Measurements from ENCODE around the gene PRELID1. TPM values are rescaled to one million over a fixed set of nuclear protein-coding genes. Genes with fewer than 3 reads are reported as not detected.
A peak's percentile ranks its signal among the peaks of the same experiment; 100 is the strongest.

PRELID1 gene
- total and polyA plus RNA-seq, 2 donors from 2014 or later = 90.8 to 351 TPM

GRCh38 chr5:177343777-177344176 lies 40.2 kb downstream of the PRELID1 start:
- H3K4me3 ChIP-seq (ENCODE audit: low read length in 3 of 3) = no peak overlapping the region
- H3K4me1 ChIP-seq (ENCODE audit: control insufficient read depth in 2 of 3, insufficient read depth in 2 of 3, low read depth in 1 of 3, low read length in 3 of 3) = no peaks in the 10 kb centered on the region
- H3K27ac ChIP-seq (ENCODE audit: low read depth in 2 of 2, low read length in 2 of 2) = no peak overlapping the region
- no peaks in the 10 kb centered on the region for H3K9me3 ChIP-seq (ENCODE audit: control insufficient read depth in 2 of 3, insufficient read depth in 1 of 3, low read length in 3 of 3)
- DNase-seq (peak in 1 of 5 donors; percentile 8), FAIRE-seq (no peak)
- H3K9ac ChIP-seq (ENCODE audit: low read length in 3 of 3) = no peak overlapping the region
- no peaks in the 10 kb centered on the region for H3K27me3 ChIP-seq (ENCODE audit: control insufficient read depth, insufficient read depth, low read length)
- intact Hi-C loops (cut with DNase I) = no loop called here
- H3K36me3 ChIP-seq (ENCODE audit: control insufficient read depth in 2 of 3, insufficient read depth in 3 of 3, low read length in 3 of 3) = peaks cover 2 to 13% (median 7%) of the 10 kb centered on the region in 3 donors
- no peak for TF ChIP-seq CTCF (IDR thresholded peaks at IDR 0.05; ENCODE audit: borderline replicate concordance, extremely low read depth, insufficient read depth)

GRCh38 chr5:177344891-177345290 lies 41.3 kb downstream of the PRELID1 start:
- Histone ChIP-seq H3K9me3 (ENCODE audit: control insufficient read depth in 2 of 3, insufficient read depth in 1 of 3, low read length in 3 of 3) (no peaks in the 10 kb centered on the region), H3K27me3 (ENCODE audit: control insufficient read depth, insufficient read depth, low read length) (no peaks in the 10 kb centered on the region), H3K4me1 (ENCODE audit: control insufficient read depth in 2 of 3, insufficient read depth in 2 of 3, low read depth in 1 of 3, low read length in 3 of 3) (peaks cover 0 to 3% (median 2%) of the 10 kb centered on the region in 3 donors), H3K36me3 (ENCODE audit: control insufficient read depth in 2 of 3, insufficient read depth in 3 of 3, low read length in 3 of 3) (peaks cover 2 to 7% (median 5%) of the 10 kb centered on the region in 3 donors), H3K9ac (ENCODE audit: low read length in 3 of 3) (no peak overlapping the region), H3K4me3 (ENCODE audit: low read length in 3 of 3) (no peak overlapping the region), H3K27ac (ENCODE audit: low read depth in 2 of 2, low read length in 2 of 2) (no peak overlapping the region)
- FAIRE-seq = no peak
- DNase-seq = peak in 1 of 5 donors; percentile 20
- TF ChIP-seq CTCF (IDR thresholded peaks at IDR 0.05; ENCODE audit: borderline replicate concordance, extremely low read depth, insufficient read depth) = no peak
- intact Hi-C loops (cut with DNase I) = no loop called here

GRCh38 chr5:177346820-177347219 lies 43.2 kb downstream of the PRELID1 start:
- H3K9me3 ChIP-seq (ENCODE audit: control insufficient read depth in 2 of 3, insufficient read depth in 1 of 3, low read length in 3 of 3) = no peaks in the 10 kb centered on the region
- H3K27ac ChIP-seq (ENCODE audit: low read depth in 2 of 2, low read length in 2 of 2) = no peak overlapping the region
- peaks cover 0 to 7% (median 5%) of the 10 kb centered on the region in 3 donors for H3K36me3 ChIP-seq (ENCODE audit: control insufficient read depth in 2 of 3, insufficient read depth in 3 of 3, low read length in 3 of 3)
- peaks cover 4 to 14% (median 13%) of the 10 kb centered on the region in 3 donors for H3K4me1 ChIP-seq (ENCODE audit: control insufficient read depth in 2 of 3, insufficient read depth in 2 of 3, low read depth in 1 of 3, low read length in 3 of 3)
- no peak for DNase-seq
- no peak for FAIRE-seq
- intact Hi-C loops (cut with DNase I) = no loop called here
- TF ChIP-seq CTCF (IDR thresholded peaks at IDR 0.05; ENCODE audit: borderline replicate concordance, extremely low read depth, insufficient read depth) = no peak
- H3K9ac ChIP-seq (ENCODE audit: low read length in 3 of 3) = no peak overlapping the region
- no peaks in the 10 kb centered on the region for H3K27me3 ChIP-seq (ENCODE audit: control insufficient read depth, insufficient read depth, low read length)
- no peak overlapping the region for H3K4me3 ChIP-seq (ENCODE audit: low read length in 3 of 3)

- Histone ChIP-seq H3K4me3 (ENCODE audit: low read length in 3 of 3) (no peak overlapping the region), H3K27ac (ENCODE audit: low read depth in 2 of 2, low read length in 2 of 2) (no peak overlapping the region), H3K27me3 (ENCODE audit: control insufficient read depth, insufficient read depth, low read length) (no peaks in the 10 kb centered on the region), H3K36me3 (ENCODE audit: control insufficient read depth in 2 of 3, insufficient read depth in 3 of 3, low read length in 3 of 3) (peaks cover 0 to 7% (median 5%) of the 10 kb centered on the region in 3 donors), H3K4me1 (ENCODE audit: control insufficient read depth in 2 of 3, insufficient read depth in 2 of 3, low read depth in 1 of 3, low read length in 3 of 3) (peaks cover 4 to 19% (median 13%) of the 10 kb centered on the region in 3 donors), H3K9me3 (ENCODE audit: control insufficient read depth in 2 of 3, insufficient read depth in 1 of 3, low read length in 3 of 3) (no peaks in the 10 kb centered on the region), H3K9ac (ENCODE audit: low read length in 3 of 3) (no peak overlapping the region)
- FAIRE-seq = no peak
- DNase-seq = no peak
- no peak for TF ChIP-seq CTCF (IDR thresholded peaks at IDR 0.05; ENCODE audit: borderline replicate concordance, extremely low read depth, insufficient read depth)
- intact Hi-C loops (cut with DNase I) = no loop called here
Observed at GRCh38 chr5:177347699-177348098, 44.1 kb downstream of the PRELID1 start.
